Measurements from ENCODE around the gene TEX55. TPM values are rescaled to one million over a fixed set of nuclear protein-coding genes. Genes with fewer than 3 reads are reported as not detected.

The TEX55 gene
- total and polyA plus RNA-seq, 2 of the 4 experiments (the other 2 are of a cell fraction) = not detected

- TF ChIP-seq CTCF (conservative IDR thresholded peaks at IDR 0.05; ENCODE audit: low read depth, low read length) = no peak
- no peak for TF ChIP-seq RAD21 (IDR thresholded peaks at IDR 0.05; ENCODE audit: low read length)
These were observed 39.0 kb downstream of the TEX55 start (continued) for GRCh38 chr3:119184796-119185570.

- peak overlapping the region; percentile 49; the same call in 2 of the 3 replicates for H2BK15ac ChIP-seq (ENCODE audit: low read depth, low read length)
- peak overlapping the region; percentile 63 for H3K4ac ChIP-seq (ENCODE audit: low read depth, low read length)
- H3K4me3 ChIP-seq (ENCODE audit: insufficient read depth, low read depth, low read length) = no peak overlapping the region
- intact Hi-C loops (cut with micrococcal nuclease) (no loop called here), dilution Hi-C loops (cut with HindIII; ENCODE audit: low sequenced_read_pairs, unreplicated experiment) (no loop called here), in situ Hi-C loops (cut with MboI; ENCODE audit: low sequenced_read_pairs) (no loop called here)
- H3K27ac ChIP-seq (ENCODE audit: insufficient read depth, low read length) = no peak overlapping the region
- H2AFZ ChIP-seq (replicated peaks; ENCODE audit: low read length, poor library complexity) = no peak overlapping the region
- peak overlapping the region; percentile 21; the same call in 1 of the 2 replicates for H3K56ac ChIP-seq (ENCODE audit: extremely low read depth, insufficient read depth, low read length)
- no peaks in the 10 kb centered on the region for H3K9me3 ChIP-seq (ENCODE audit: control insufficient read depth, insufficient read depth, low read length)
- peak overlapping the region; percentile 85; the same call in 1 of the 2 replicates for H2AK5ac ChIP-seq (ENCODE audit: low read depth, low read length)
- H4K91ac ChIP-seq (ENCODE audit: insufficient read depth, low read depth, low read length) = peak overlapping the region; percentile 90
- no peak overlapping the region for H3K4me2 ChIP-seq (ENCODE audit: low read depth, low read length)
- no peak for TF ChIP-seq CTCF (conservative IDR thresholded peaks at IDR 0.05; ENCODE audit: low read depth, low read length)
- no peak for TF ChIP-seq RAD21 (IDR thresholded peaks at IDR 0.05; ENCODE audit: low read length)
- TF ChIP-seq ELK1 (IDR thresholded peaks at IDR 0.05; ENCODE audit: borderline replicate concordance, low read depth, low read length) = no peak
- ATAC-seq (ENCODE audit: low read depth) (no peak), DNase-seq (no peak)
- H4K20me1 ChIP-seq (ENCODE audit: insufficient read depth, low read length) = no peaks in the 10 kb centered on the region
- H4K8ac ChIP-seq (ENCODE audit: low read depth in 2 of 2, low read length in 2 of 2) = peak overlapping the region; percentile 14 to 81; a peak in 2 of 4 replicates
- peak overlapping the region; percentile 84; the same call in 1 of the 2 replicates for H3K23ac ChIP-seq (ENCODE audit: low read depth, low read length)
- no peaks in the 10 kb centered on the region for H3K36me3 ChIP-seq (ENCODE audit: control insufficient read depth, insufficient read depth, low read length)
- H2BK120ac ChIP-seq (ENCODE audit: low read depth, low read length) = peak overlapping the region; percentile 84
- no peaks in the 10 kb centered on the region for H3K27me3 ChIP-seq (ENCODE audit: control insufficient read depth, insufficient read depth, low read length)
- no peak overlapping the region for H3K9ac ChIP-seq (ENCODE audit: low read depth, low read length)
- H2AK9ac ChIP-seq (replicated peaks; ENCODE audit: low read depth, low read length, poor library complexity) = no peak overlapping the region
- peaks cover 9% of the 10 kb centered on the region for H3K9me1 ChIP-seq (ENCODE audit: insufficient read depth, low read length)
- peak overlapping the region; percentile 83; the same call in 1 of the 2 replicates for H4K5ac ChIP-seq (ENCODE audit: low read depth, low read length)
- ChIA-PET CTCF (no interaction called here), POLR2A (ENCODE audit: unreplicated experiment) (no interaction called here)
- H3K18ac ChIP-seq (ENCODE audit: low read depth, low read length) = peak overlapping the region; percentile 80; the same call in 1 of the 2 replicates
- peaks cover 21% of the 10 kb centered on the region for H3K4me1 ChIP-seq (ENCODE audit: control insufficient read depth, insufficient read depth, low read length)
- H2BK5ac ChIP-seq (ENCODE audit: low read depth, low read length, poor library complexity, severe bottlenecking) = peak overlapping the region; percentile 76
- H3K79me1 ChIP-seq (ENCODE audit: low read depth in 1 of 2, low read length in 2 of 2) = no peaks in the 10 kb centered on the region
- peak overlapping the region; percentile 48 for H3K14ac ChIP-seq (replicated peaks; ENCODE audit: low read depth, low read length)
- peak overlapping the region; percentile 76 for H2BK20ac ChIP-seq (ENCODE audit: low read depth, low read length)
- BruUV-seq (replicated peaks) = no TSS peak
These were observed 41.3 kb downstream of the TEX55 start for GRCh38 chr3:119187266-119187665.

Data from IMR-90 (cell line).